SU-DHL-6 (cell line): Measurements from ENCODE around the gene JPH3.
A peak's percentile ranks its signal among the peaks of the same experiment; 100 is the strongest.
"Not testable (repeated sequence)": the region's sequence is repeated elsewhere in the genome, so short reads cannot be mapped to it uniquely, and the experiment has no call there.

Experiments
- H2AFZ ChIP-seq: fragments of 200-600 bp; sonication (generic); 2 replicates; pipeline ENCODE4 v1.6.1; 2014; ENCODE audit warnings: low read depth, mild to moderate bottlenecking, moderate library complexity, mixed read lengths, antibody characterized with exemption, low read length; ENCODE audit not compliant: severe bottlenecking
- H3F3A ChIP-seq: fragments of 200-600 bp; shearing (Covaris generic); 2 replicates; pipeline ENCODE4 v1.6.0; 2016; ENCODE audit warnings: antibody characterized with exemption, mild to moderate bottlenecking; ENCODE audit not compliant: insufficient read depth
- H3K27ac ChIP-seq: fragments of 200-600 bp; sonication (generic); 2 replicates; pipeline ENCODE4 v1.5.1; 2016; ENCODE audit warnings: low read depth, mild to moderate bottlenecking, low read length, moderate library complexity, mixed read lengths
- H3K27me3 ChIP-seq: fragments of 200-600 bp; sonication (generic), shearing (Covaris generic); 2 replicates; pipeline ENCODE4 v1.6.0; 2014; ENCODE audit warnings: mild to moderate bottlenecking, low read length
- H3K36me3 ChIP-seq: fragments of 200-600 bp; sonication (generic); 2 replicates; pipeline ENCODE4 v1.6.1; 2014; ENCODE audit warnings: mild to moderate bottlenecking, low read length, mixed read lengths
- H3K4me2 ChIP-seq: fragments of 300-600, 200-600 bp; shearing (Covaris generic), sonication (generic); 2 replicates; pipeline ENCODE4 v1.6.0; 2014; ENCODE audit warnings: low read length, low read depth, mild to moderate bottlenecking; ENCODE audit not compliant: poor library complexity, severe bottlenecking
- H3K4me3 ChIP-seq: fragments of 200-600 bp; sonication (generic); 2 replicates; pipeline ENCODE4 v1.5.1; 2014; ENCODE audit warnings: antibody characterized with exemption, low read length, mild to moderate bottlenecking, mixed read lengths; ENCODE audit not compliant: insufficient read depth, poor library complexity, severe bottlenecking
- H3K79me2 ChIP-seq: fragments of 200-600 bp; sonication (generic); 2 replicates; pipeline ENCODE4 v1.6.1; 2014; ENCODE audit warnings: mild to moderate bottlenecking, low read length, moderate library complexity; ENCODE audit not compliant: insufficient read depth
- H3K9ac ChIP-seq: fragments of 200-600 bp; sonication (generic); 2 replicates; pipeline ENCODE4 v1.7.0; 2014; ENCODE audit warnings: mild to moderate bottlenecking, low read length
- H3K9me2 ChIP-seq: fragments of 200-600 bp; sonication (generic); replicated peaks from 2 replicates; pipeline ENCODE4 v1.6.1; 2014; ENCODE audit warnings: low read length; ENCODE audit not compliant: insufficient read depth
- H3K9me3 ChIP-seq: fragments of 200-600 bp; sonication (generic); 2 replicates; pipeline ENCODE4 v1.6.1; 2014; ENCODE audit warnings: low read length, mixed read lengths; ENCODE audit not compliant: insufficient read depth
- H4K20me1 ChIP-seq: fragments of 200-600 bp; sonication (generic); 2 replicates; pipeline ENCODE4 v1.6.1; 2014; ENCODE audit warnings: low read depth, mild to moderate bottlenecking, antibody characterized with exemption, low read length, moderate library complexity, mixed read lengths
- EZH2phosphoT487 ChIP-seq: fragments of 200-600 bp; sonication (generic), shearing (Covaris generic); conservative IDR thresholded peaks from 2 replicates; pipeline ENCODE4 v1.6.1; 2018; ENCODE audit warnings: mild to moderate bottlenecking, antibody characterized with exemption, low read length, moderate library complexity, mixed read lengths
- TF ChIP-seq, protein P1 (sequence below): fragments of 200-600 bp; sonication (generic); IDR thresholded peaks from one replicate; pipeline ENCODE4 v1.5.1; 2017; ENCODE audit warnings: antibody characterized with exemption, mild to moderate bottlenecking, low read length, moderate library complexity; ENCODE audit not compliant: insufficient read depth, poor library complexity, severe bottlenecking

The JPH3 gene

DNA sequence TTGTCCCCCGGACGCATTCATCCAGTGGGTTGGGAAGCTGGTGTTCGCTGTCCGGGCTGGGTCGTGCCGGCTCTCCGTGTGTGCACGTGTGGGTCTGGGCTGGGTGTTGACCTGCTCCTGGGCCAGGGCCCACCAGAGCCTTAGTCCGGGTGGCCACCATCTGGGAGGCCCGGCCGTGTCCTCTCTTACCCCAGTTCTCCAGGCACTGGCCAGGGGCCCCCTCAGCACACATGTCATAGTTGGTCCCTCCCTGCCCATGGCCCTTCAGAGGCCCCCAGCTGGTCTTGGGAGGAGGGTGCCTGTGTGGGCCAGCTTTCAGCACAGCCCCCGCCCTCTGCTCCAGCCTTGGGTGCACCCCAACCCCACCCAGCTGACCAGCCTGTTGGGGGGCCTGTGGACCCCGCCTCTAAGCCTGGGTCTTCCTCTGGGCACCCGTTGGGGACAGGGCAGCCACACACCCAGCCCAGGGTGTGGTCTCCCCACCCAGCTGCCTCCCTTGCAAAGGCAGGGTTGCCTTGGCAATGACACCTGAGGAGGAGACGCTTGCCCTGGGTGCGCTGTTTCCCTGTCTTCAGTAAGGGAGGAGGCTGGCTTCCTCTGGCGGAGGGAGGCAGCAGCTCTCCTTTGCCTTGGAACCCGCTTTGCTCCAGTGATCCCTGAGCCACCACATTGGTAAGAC lies 77.4 kb downstream of the JPH3 start:
- Histone ChIP-seq H3K79me2 (no peaks in the 10 kb centered on the region), H3K4me3 (no peak overlapping the region), H3K27ac (no peak overlapping the region), H2AFZ (no peak overlapping the region), H3K9me2 (no peaks in the 10 kb centered on the region), H3K4me2 (no peak overlapping the region), H3K36me3 (no peaks in the 10 kb centered on the region), H3K27me3 (no peaks in the 10 kb centered on the region), H3K9me3 (no peaks in the 10 kb centered on the region), H4K20me1 (no peaks in the 10 kb centered on the region), H3K9ac (no peak overlapping the region), H3F3A (no peaks in the 10 kb centered on the region)
- TF ChIP-seq, protein P1, sequence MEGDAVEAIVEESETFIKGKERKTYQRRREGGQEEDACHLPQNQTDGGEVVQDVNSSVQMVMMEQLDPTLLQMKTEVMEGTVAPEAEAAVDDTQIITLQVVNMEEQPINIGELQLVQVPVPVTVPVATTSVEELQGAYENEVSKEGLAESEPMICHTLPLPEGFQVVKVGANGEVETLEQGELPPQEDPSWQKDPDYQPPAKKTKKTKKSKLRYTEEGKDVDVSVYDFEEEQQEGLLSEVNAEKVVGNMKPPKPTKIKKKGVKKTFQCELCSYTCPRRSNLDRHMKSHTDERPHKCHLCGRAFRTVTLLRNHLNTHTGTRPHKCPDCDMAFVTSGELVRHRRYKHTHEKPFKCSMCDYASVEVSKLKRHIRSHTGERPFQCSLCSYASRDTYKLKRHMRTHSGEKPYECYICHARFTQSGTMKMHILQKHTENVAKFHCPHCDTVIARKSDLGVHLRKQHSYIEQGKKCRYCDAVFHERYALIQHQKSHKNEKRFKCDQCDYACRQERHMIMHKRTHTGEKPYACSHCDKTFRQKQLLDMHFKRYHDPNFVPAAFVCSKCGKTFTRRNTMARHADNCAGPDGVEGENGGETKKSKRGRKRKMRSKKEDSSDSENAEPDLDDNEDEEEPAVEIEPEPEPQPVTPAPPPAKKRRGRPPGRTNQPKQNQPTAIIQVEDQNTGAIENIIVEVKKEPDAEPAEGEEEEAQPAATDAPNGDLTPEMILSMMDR, result no peak
- TF ChIP-seq EZH2phosphoT487, result no peak

DNA sequence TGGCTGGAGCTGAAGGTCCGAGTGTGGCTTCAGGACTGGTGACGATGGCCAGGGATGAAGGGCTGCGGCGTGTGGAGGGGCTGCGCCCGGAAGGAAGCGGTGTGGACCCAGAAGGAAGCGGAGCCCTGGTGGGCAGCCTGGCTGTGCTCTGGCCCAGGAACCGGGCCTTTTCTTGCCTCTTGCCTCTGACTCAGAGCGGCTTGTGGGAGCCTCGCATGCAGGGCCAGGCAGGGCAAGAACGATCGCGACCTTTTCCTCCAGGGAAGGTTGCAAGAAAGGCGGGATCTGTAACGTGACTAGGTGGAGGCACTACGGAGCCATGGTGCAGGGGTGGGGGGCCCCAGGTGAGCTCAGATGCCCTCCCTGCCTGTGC lies 78.0 kb downstream of the JPH3 start:
- Histone ChIP-seq H2AFZ (no peak overlapping the region), H3K4me2 (no peak overlapping the region), H3K9ac (no peak overlapping the region), H3K4me3 (no peak overlapping the region), H3F3A (no peaks in the 10 kb centered on the region), H3K79me2 (no peaks in the 10 kb centered on the region), H3K27ac (no peak overlapping the region), H3K36me3 (no peaks in the 10 kb centered on the region), H3K9me3 (no peaks in the 10 kb centered on the region), H3K27me3 (no peaks in the 10 kb centered on the region), H3K9me2 (no peaks in the 10 kb centered on the region), H4K20me1 (no peaks in the 10 kb centered on the region)
- no peak for TF ChIP-seq EZH2phosphoT487
- TF ChIP-seq, protein P1, result no peak

DNA sequence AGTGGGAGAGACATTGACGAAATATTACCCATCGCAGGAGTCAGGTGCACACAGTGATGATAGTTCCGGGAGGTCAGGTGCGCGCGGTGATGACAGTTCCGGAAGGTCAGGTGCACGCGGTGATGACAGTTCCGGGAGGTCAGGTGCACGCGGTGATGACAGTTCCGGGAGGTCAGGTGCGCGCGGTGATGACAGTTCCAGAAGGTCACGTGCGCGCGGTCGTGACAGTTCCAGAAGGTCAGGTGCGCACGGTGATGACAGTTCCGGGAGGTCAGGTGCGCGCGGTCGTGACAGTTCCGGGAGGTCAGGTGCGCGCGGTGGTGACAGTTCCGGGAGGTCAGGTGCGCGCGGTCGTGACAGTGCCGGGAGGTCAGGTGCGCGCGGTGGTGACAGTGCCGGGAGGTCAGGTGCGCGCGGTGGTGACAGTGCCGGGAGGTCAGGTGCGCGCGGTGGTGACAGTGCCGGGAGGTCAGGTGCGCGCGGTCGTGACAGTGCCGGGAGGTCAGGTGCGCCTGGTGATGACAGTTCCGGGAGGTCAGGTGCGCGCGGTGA lies 78.8 kb downstream of the JPH3 start:
- H3K36me3 ChIP-seq, H3K27me3 ChIP-seq, H3K9ac ChIP-seq, H3K9me2 ChIP-seq, H3K4me2 ChIP-seq, H3K27ac ChIP-seq, H3K9me3 ChIP-seq, H3K79me2 ChIP-seq, H3K4me3 ChIP-seq, H2AFZ ChIP-seq, H3F3A ChIP-seq, H4K20me1 ChIP-seq: not testable (repeated sequence)

DNA sequence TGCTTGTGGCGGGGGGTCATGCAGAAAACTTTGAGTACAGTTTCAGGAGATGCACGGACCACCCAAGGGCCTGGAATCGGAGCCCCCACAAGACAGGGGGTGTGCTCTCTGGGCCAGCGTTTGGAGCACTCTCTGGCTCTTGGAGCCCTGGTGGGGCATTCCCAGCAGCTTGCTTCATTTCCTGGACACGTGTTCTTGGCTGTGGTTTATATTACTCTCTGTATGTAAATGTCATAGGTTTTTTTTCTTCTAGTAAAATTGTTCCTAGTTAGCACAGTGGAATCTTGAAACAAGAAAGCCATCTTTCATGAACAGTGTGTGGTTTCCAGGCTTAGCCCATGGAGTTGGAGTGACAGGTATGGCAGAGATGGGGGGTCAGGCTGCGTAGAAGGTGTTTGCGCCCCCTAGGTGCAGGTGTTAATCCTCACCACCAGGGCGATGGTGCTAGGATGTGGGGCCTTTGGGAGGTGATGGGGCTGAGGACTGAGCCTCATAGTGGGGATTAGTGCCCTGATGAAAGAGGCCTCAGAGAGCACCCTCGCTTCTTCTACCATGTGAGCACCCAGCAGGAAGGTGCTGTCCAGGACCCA lies 79.8 kb downstream of the JPH3 start:
- Histone ChIP-seq H3K9me2 (no peaks in the 10 kb centered on the region), H2AFZ (no peak overlapping the region), H3K9ac (no peak overlapping the region), H3K4me3 (no peak overlapping the region), H4K20me1 (no peaks in the 10 kb centered on the region), H3K79me2 (no peaks in the 10 kb centered on the region), H3F3A (no peaks in the 10 kb centered on the region), H3K36me3 (no peaks in the 10 kb centered on the region), H3K27ac (no peak overlapping the region), H3K27me3 (no peaks in the 10 kb centered on the region), H3K9me3 (no peaks in the 10 kb centered on the region), H3K4me2 (no peak overlapping the region)
- TF ChIP-seq EZH2phosphoT487, result no peak
- TF ChIP-seq, protein P1, result peak; percentile 52
